K562 (cell line): Measurements from ENCODE around the gene DHX58. TPM values are rescaled to one million over a fixed set of nuclear protein-coding genes. Genes with fewer than 3 reads are reported as not detected.

Experiments used
- CREB1 ChIP-seq, 2 experiments: sonication (generic) in 1 of 2; formaldehyde crosslinking in 1 of 2; IDR thresholded peaks; 2 replicates each; pipeline versions ENCODE4 v1.6.1 to v1.8.0; 2012 to 2022; ENCODE audit warnings: inconsistent platforms in 1 of 2, mild to moderate bottlenecking in 1 of 2, missing genetic modification reagents in 1 of 2, moderate library complexity in 1 of 2
- HDAC6 ChIP-seq: IDR thresholded peaks from 2 replicates; pipeline ENCODE4 v1.6.1; 2012; ENCODE audit warnings: low read depth, mild to moderate bottlenecking, control low read depth, inconsistent platforms, low read length, moderate library complexity
- KLF6 ChIP-seq: fragments of 250-450 bp; sonication (Bioruptor Pico); IDR thresholded peaks from 2 replicates; pipeline ENCODE4 v1.4.0; 2020; ENCODE audit warnings: mild to moderate bottlenecking, moderate library complexity, borderline replicate concordance
- MYC ChIP-seq, 2 experiments: fragments of 250-450 bp in 1 of 2; sonication (Bioruptor Pico) in 1 of 2; IDR thresholded peaks; 2 replicates each; pipeline versions ENCODE4 v1.5.1 to v1.6.1; 2012 to 2021; ENCODE audit warnings: low read depth in 2 of 2, borderline replicate concordance in 1 of 2, improper control_type of control experiment in 1 of 2, low read length in 1 of 2, mild to moderate bottlenecking in 1 of 2, moderate library complexity in 1 of 2
- NR2C2 ChIP-seq, 2 experiments: fragments of 200-800 bp in 1 of 2; sonication (Bioruptor generic) in 1 of 2; sonication (generic) in 1 of 2; formaldehyde crosslinking in 1 of 2; IDR thresholded peaks; 2 replicates each; pipeline versions ENCODE4 v1.6.1 to v1.8.0; 2016 to 2022; ENCODE audit warnings: mild to moderate bottlenecking in 1 of 2, missing compliant biosample characterization in 1 of 2, missing genetic modification characterization in 1 of 2, missing genetic modification reagents in 1 of 2
- POLR2A ChIP-seq: fragments of 450-650 bp; conservative IDR thresholded peaks from 2 replicates; pipeline ENCODE4 v1.6.1; 2016
- POLR2G ChIP-seq: fragments of 200-400 bp; formaldehyde crosslinking; IDR thresholded peaks from 2 replicates; pipeline ENCODE4 v1.6.1; 2017; ENCODE audit warnings: low read depth, mild to moderate bottlenecking, antibody characterized with exemption, low read length, moderate library complexity
- RAD51 ChIP-seq: fragments of 450-650 bp; IDR thresholded peaks from 2 replicates; pipeline ENCODE4 v1.7.1; 2016; ENCODE audit warnings: low read depth, mild to moderate bottlenecking, borderline replicate concordance
- SAP30 ChIP-seq: fragments of 200-600 bp; sonication (generic); IDR thresholded peaks from 2 replicates; pipeline ENCODE4 v1.6.1; 2012; ENCODE audit warnings: borderline replicate concordance, low read depth, mild to moderate bottlenecking, moderate library complexity, low read length, control low read depth, inconsistent platforms; ENCODE audit not compliant: insufficient read depth, poor library complexity, severe bottlenecking
- SNIP1 ChIP-seq: fragments of 450-650 bp; IDR thresholded peaks from 2 replicates; pipeline ENCODE4 v1.7.1; 2017; ENCODE audit warnings: low read depth, mild to moderate bottlenecking
- TRIM24 ChIP-seq, 2 experiments: fragments of 450-650 bp; IDR thresholded peaks; 2 replicates each; pipeline ENCODE4 v1.6.1; 2016
- ZNF263 ChIP-seq: sonication (generic); formaldehyde crosslinking; IDR thresholded peaks from 2 replicates; pipeline ENCODE4 v1.8.0; 2022; ENCODE audit warnings: mild to moderate bottlenecking, missing genetic modification reagents, borderline replicate concordance
- ZNF324 ChIP-seq: fragments of 250-450 bp; sonication (Bioruptor Pico); IDR thresholded peaks from 2 replicates; pipeline ENCODE4 v1.4.0; 2020; ENCODE audit warnings: mild to moderate bottlenecking
- ZNF408 ChIP-seq: fragments of 250-450 bp; sonication (Bioruptor Pico); IDR thresholded peaks from 2 replicates; pipeline ENCODE4 v1.4.0; 2020; ENCODE audit warnings: low read depth, mild to moderate bottlenecking, moderate library complexity
- polyA plus RNA-seq, 8 experiments: library from polyadenylated mRNA; depleted of rRNA in 4 of 8; stranded (reverse) in 5 of 8; unstranded in 3 of 8; fragments of >200 nt; fragmentation: Nextera tagmentation in 2 of 8; fragmentation: Illumina TruSeq in 1 of 8; extraction: Ambion mirVana in 2 of 8; extraction: Trizol in 1 of 8; gene quantifications; 2 replicates each; pipeline versions ENCODE4 v1.2.1 to v1.2.3, GENCODE V29; 2011 to 2014; ENCODE audit warnings: inconsistent platforms in 1 of 8, missing spikeins in 1 of 8
- total RNA-seq, 7 experiments: library from RNA; depleted of rRNA in 6 of 7; stranded (reverse); fragments of >200 nt in 6 of 7; fragmentation: Illumina TruSeq in 2 of 7; extraction: Trizol in 2 of 7; gene quantifications; 2 replicates each; pipeline versions ENCODE4 v1.2.1 to v1.2.3, GENCODE V29; 2011 to 2021; ENCODE audit warnings: low replicate concordance in 1 of 7
- TF ChIP-seq, protein P1 (sequence below): fragments of 200-800 bp; sonication (Bioruptor generic); IDR thresholded peaks from 2 replicates; pipeline ENCODE4 v1.6.1; 2017; ENCODE audit warnings: missing genetic modification characterization, missing compliant biosample characterization
- TF ChIP-seq, protein P2 (sequence below): sonication (generic); formaldehyde crosslinking; IDR thresholded peaks from 2 replicates; pipeline ENCODE4 v1.8.0; 2022; ENCODE audit warnings: missing genetic modification reagents, mild to moderate bottlenecking, moderate library complexity, borderline replicate concordance
- TF ChIP-seq, protein P3 (sequence below): sonication (generic); formaldehyde crosslinking; IDR thresholded peaks from 2 replicates; pipeline ENCODE4 v1.8.1; 2023; ENCODE audit warnings: mild to moderate bottlenecking, missing genetic modification reagents
- TF ChIP-seq, protein P4 (sequence below): sonication (generic); formaldehyde crosslinking; IDR thresholded peaks from 2 replicates; pipeline ENCODE4 v1.9.0; 2022; ENCODE audit warnings: mild to moderate bottlenecking, missing genetic modification reagents
- TF ChIP-seq, protein P5 (sequence below): sonication (generic); formaldehyde crosslinking; IDR thresholded peaks from 2 replicates; pipeline ENCODE4 v1.5.0; 2020; ENCODE audit warnings: missing genetic modification reagents

The DHX58 gene
- total and polyA plus RNA-seq, 9 of the 15 experiments (the other 6 are each of a cell fraction or from before 2014, with no cell fraction given): 0.15 to 3.0 (median 1.4) TPM

DNA sequence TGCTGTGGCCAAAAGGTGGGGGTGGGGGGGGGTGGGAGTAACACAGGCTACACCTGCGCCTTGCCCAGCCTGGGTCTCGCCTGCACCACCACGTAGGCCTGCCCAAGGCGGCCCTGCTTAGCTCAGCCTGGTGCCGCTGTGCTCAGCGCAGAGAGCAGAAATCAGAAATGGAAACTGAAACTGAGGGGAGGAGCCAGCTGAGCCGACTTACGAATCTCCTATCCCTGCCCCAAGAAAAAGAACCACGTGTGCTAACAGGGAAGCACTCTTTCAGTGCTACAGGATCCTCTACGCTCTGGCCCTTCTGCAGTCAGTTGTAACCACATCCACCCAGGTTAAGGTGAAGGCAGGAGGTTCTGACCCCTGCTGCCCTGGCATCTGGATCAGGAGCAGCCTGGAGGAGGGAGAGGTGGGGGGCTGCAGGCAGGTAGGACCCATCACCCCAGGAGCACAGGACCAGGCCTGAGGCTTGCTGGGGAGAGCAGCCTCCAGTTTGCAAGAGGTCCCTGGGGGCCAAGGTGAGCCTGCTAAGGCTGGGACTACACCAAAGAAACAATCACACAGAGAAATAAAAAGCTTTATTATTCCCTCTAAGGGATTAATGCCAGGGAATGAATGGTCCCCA lies at the start of gene DHX58 (continued):
- TF ChIP-seq, protein P1, sequence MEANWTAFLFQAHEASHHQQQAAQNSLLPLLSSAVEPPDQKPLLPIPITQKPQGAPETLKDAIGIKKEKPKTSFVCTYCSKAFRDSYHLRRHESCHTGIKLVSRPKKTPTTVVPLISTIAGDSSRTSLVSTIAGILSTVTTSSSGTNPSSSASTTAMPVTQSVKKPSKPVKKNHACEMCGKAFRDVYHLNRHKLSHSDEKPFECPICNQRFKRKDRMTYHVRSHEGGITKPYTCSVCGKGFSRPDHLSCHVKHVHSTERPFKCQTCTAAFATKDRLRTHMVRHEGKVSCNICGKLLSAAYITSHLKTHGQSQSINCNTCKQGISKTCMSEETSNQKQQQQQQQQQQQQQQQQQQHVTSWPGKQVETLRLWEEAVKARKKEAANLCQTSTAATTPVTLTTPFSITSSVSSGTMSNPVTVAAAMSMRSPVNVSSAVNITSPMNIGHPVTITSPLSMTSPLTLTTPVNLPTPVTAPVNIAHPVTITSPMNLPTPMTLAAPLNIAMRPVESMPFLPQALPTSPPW (CRISPR knock-in tag): peak; percentile 38; the same call in 1 of the 2 replicates
- TF ChIP-seq HDAC6 (no peak), ZNF324 (CRISPR knock-in tag) (no peak), RAD51 (peak; percentile 66), ZNF263 (CRISPR knock-in tag) (no peak), MYC (IDR thresholded peaks at IDR 0.05; ENCODE audit: low read depth, low read length) (peak; percentile 73), MYC (CRISPR knock-in tag; IDR thresholded peaks at IDR 0.05; ENCODE audit: borderline replicate concordance, low read depth) (no peak), SAP30 (no peak), POLR2A (peak; percentile 45; the same call in 1 of the 2 replicates), NR2C2 (CRISPR knock-in tag; IDR thresholded peaks at IDR 0.05) (no peak), NR2C2 (tag; IDR thresholded peaks at IDR 0.05) (0 out of 2 replicates have a peak, but pooled peaks have one; percentile 19), SNIP1 (no peak), TRIM24 (IDR thresholded peaks at IDR 0.05) (no peak), CREB1 (IDR thresholded peaks at IDR 0.05) (no peak), CREB1 (CRISPR knock-in tag; IDR thresholded peaks at IDR 0.05) (no peak), KLF6 (CRISPR knock-in tag) (no peak), ZNF408 (CRISPR knock-in tag) (no peak), POLR2G (0 out of 2 replicates have a peak, but pooled peaks have one; percentile 29)
- TF ChIP-seq, protein P2, sequence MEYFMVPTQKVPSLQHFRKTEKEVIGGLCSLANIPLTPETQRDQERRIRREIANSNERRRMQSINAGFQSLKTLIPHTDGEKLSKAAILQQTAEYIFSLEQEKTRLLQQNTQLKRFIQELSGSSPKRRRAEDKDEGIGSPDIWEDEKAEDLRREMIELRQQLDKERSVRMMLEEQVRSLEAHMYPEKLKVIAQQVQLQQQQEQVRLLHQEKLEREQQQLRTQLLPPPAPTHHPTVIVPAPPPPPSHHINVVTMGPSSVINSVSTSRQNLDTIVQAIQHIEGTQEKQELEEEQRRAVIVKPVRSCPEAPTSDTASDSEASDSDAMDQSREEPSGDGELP (CRISPR knock-in tag): peak; percentile 40
- TF ChIP-seq, protein P3, sequence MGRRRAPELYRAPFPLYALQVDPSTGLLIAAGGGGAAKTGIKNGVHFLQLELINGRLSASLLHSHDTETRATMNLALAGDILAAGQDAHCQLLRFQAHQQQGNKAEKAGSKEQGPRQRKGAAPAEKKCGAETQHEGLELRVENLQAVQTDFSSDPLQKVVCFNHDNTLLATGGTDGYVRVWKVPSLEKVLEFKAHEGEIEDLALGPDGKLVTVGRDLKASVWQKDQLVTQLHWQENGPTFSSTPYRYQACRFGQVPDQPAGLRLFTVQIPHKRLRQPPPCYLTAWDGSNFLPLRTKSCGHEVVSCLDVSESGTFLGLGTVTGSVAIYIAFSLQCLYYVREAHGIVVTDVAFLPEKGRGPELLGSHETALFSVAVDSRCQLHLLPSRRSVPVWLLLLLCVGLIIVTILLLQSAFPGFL (CRISPR knock-in tag): no peak
- TF ChIP-seq, protein P4, sequence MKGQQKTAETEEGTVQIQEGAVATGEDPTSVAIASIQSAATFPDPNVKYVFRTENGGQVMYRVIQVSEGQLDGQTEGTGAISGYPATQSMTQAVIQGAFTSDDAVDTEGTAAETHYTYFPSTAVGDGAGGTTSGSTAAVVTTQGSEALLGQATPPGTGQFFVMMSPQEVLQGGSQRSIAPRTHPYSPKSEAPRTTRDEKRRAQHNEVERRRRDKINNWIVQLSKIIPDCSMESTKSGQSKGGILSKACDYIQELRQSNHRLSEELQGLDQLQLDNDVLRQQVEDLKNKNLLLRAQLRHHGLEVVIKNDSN (CRISPR knock-in tag): peak; percentile 89
- TF ChIP-seq, protein P5, sequence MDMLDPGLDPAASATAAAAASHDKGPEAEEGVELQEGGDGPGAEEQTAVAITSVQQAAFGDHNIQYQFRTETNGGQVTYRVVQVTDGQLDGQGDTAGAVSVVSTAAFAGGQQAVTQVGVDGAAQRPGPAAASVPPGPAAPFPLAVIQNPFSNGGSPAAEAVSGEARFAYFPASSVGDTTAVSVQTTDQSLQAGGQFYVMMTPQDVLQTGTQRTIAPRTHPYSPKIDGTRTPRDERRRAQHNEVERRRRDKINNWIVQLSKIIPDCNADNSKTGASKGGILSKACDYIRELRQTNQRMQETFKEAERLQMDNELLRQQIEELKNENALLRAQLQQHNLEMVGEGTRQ (CRISPR knock-in tag): peak; percentile 64
